HepG2 (cell line): ENCODE results near the gene NBPF4. TPM values are rescaled to one million over a fixed set of nuclear protein-coding genes. Genes with fewer than 3 reads are reported as not detected.
A peak's percentile ranks its signal among the peaks of the same experiment; 100 is the strongest.

Source experiments
- ATAC-seq: fragments of 200-7000 bp; cut with Tn5 transposase; 3 replicates; pipeline ENCODE4 v1.9.1; 2020; ENCODE audit warnings: mild to moderate bottlenecking, moderate library complexity
- BruUV-seq: library from RNA; stranded (reverse); fragments of 400-500 nt; replicated peaks from 2 replicates; lab custom pipeline; 2021; lab: Mats Ljungman, UMichigan
- CTCF ChIA-PET: fragments of 300-600 bp; formaldehyde crosslinking; extraction: SDS; loops from one replicate; lab custom pipeline; 2021; ENCODE audit warnings: low total read pairs, inconsistent platforms, low intra/inter-chr PET ratio; lab: Yijun Ruan, JAX
- POLR2A ChIA-PET: fragments of 350-600 bp; sonication (Branson Sonifier 250); formaldehyde crosslinking; loops from one replicate; lab custom pipeline; 2020; ENCODE audit warnings: antibody characterized with exemption, inconsistent platforms; lab: Yijun Ruan, JAX
- DNase-seq: peaks from one replicate; pipeline ENCODE4 v3.0.0-alpha.2; 2015; ENCODE audit warnings: low spot score
- FAIRE-seq: peaks from 3 replicates; lab custom pipeline; 2011; peaks lifted over from hg19 to GRCh38; lab: Jason Lieb, UNC
- H2AFZ ChIP-seq: one replicate; pipeline ENCODE4 v1.6.1; 2011; ENCODE audit warnings: low read length, inconsistent platforms
- H3K27ac ChIP-seq: fragments of 300-600 bp; 3 replicates; pipeline ENCODE4 v1.8.0; 2011; ENCODE audit warnings: mixed run types, mild to moderate bottlenecking, mixed read lengths, low read length, inconsistent platforms; ENCODE audit not compliant: insufficient read depth; ENCODE audit errors: extremely low read length
- H3K27me3 ChIP-seq, 2 experiments: fragments of 200-600 bp in 1 of 2; 2 replicates in 1 of 2; 3 replicates in 1 of 2; pipeline versions ENCODE4 v1.6.0 to v1.8.0; 2011; ENCODE audit warnings: low read length in 2 of 2, mild to moderate bottlenecking in 2 of 2, moderate library complexity in 2 of 2, inconsistent platforms in 1 of 2; ENCODE audit not compliant: insufficient read depth in 2 of 2, control insufficient read depth in 1 of 2
- H3K36me3 ChIP-seq, 2 experiments: fragments of 200-600 bp in 1 of 2; replicated peaks in 1 of 2; 2 replicates in 1 of 2; 3 replicates in 1 of 2; pipeline versions ENCODE4 v1.5.1 to v1.8.0; 2011; ENCODE audit warnings: low read length in 2 of 2, inconsistent platforms in 1 of 2; ENCODE audit not compliant: insufficient read depth in 2 of 2, control insufficient read depth in 1 of 2
- H3K4me1 ChIP-seq: 2 replicates; pipeline ENCODE4 v1.5.1; 2012; ENCODE audit warnings: low read length, inconsistent platforms; ENCODE audit not compliant: insufficient read depth
- H3K4me2 ChIP-seq: 2 replicates; pipeline ENCODE4 v1.6.0; 2011; ENCODE audit warnings: low read depth, low read length, inconsistent platforms
- H3K4me3 ChIP-seq, 3 experiments: fragments of 200-600 bp in 1 of 3; sonication (generic), shearing (Covaris generic) in 1 of 3; replicated peaks in 1 of 3; 2 replicates each; pipeline ENCODE4 v1.5.1; 2011 to 2016; ENCODE audit warnings: low read length in 3 of 3, inconsistent platforms in 2 of 3, low read depth in 2 of 3, mild to moderate bottlenecking in 2 of 3, control low read depth in 1 of 3, mixed read lengths in 1 of 3; ENCODE audit not compliant: insufficient read depth in 1 of 3
- H3K79me2 ChIP-seq: one replicate; pipeline ENCODE4 v1.6.1; 2011; ENCODE audit warnings: low read length, inconsistent platforms; ENCODE audit not compliant: insufficient read depth
- H3K9ac ChIP-seq: 2 replicates; pipeline ENCODE4 v1.6.0; 2011; ENCODE audit warnings: mild to moderate bottlenecking, low read depth, low read length, inconsistent platforms; ENCODE audit not compliant: insufficient read depth
- H3K9me3 ChIP-seq: 2 replicates; pipeline ENCODE4 v1.5.1; 2012; ENCODE audit warnings: mild to moderate bottlenecking, low read length
- H4K20me1 ChIP-seq: 2 replicates; pipeline ENCODE4 v1.6.0; 2011; ENCODE audit warnings: inconsistent platforms, mild to moderate bottlenecking, low read length, moderate library complexity; ENCODE audit not compliant: insufficient read depth
- ATM ChIP-seq: fragments of 450-650 bp; IDR thresholded peaks from 2 replicates; pipeline ENCODE4 v1.7.1; 2017; ENCODE audit warnings: mild to moderate bottlenecking, borderline replicate concordance
- DBP ChIP-seq: sonication (generic); formaldehyde crosslinking; IDR thresholded peaks from 2 replicates; pipeline ENCODE4 v1.4.0; 2020; ENCODE audit warnings: missing genetic modification reagents; ENCODE audit errors: not compliant biosample characterization
- FOXA3 ChIP-seq: IDR thresholded peaks from 2 replicates; pipeline ENCODE4 v1.6.1; 2016; ENCODE audit warnings: missing genetic modification reagents, missing compliant biosample characterization
- FUBP1 ChIP-seq: sonication (generic); formaldehyde crosslinking; IDR thresholded peaks from 2 replicates; pipeline ENCODE4 v1.5.1; 2020; ENCODE audit warnings: missing genetic modification reagents, mild to moderate bottlenecking, borderline replicate concordance
- PITX1 ChIP-seq: sonication (generic); formaldehyde crosslinking; IDR thresholded peaks from 2 replicates; pipeline ENCODE4 v1.5.1; 2020; ENCODE audit warnings: mild to moderate bottlenecking, missing genetic modification reagents
- PLRG1 ChIP-seq: fragments of 450-650 bp; conservative IDR thresholded peaks from 2 replicates; pipeline ENCODE4 v1.6.1; 2016
- RARA ChIP-seq: IDR thresholded peaks from 2 replicates; pipeline ENCODE4 v1.6.1; 2016; ENCODE audit warnings: missing genetic modification reagents, missing compliant biosample characterization
- RBFOX2 ChIP-seq: fragments of 200-400 bp; formaldehyde crosslinking; IDR thresholded peaks from 2 replicates; pipeline ENCODE4 v1.6.1; 2017; ENCODE audit warnings: low read depth, mild to moderate bottlenecking, low read length
- SOX13 ChIP-seq, 3 experiments: fragments of 450-650 bp in 1 of 3; sonication (generic) in 1 of 3; formaldehyde crosslinking in 1 of 3; IDR thresholded peaks in 2 of 3; conservative IDR thresholded peaks in 1 of 3; 2 replicates each; pipeline versions ENCODE4 v1.5.0 to v1.6.1; 2016 to 2020; ENCODE audit warnings: antibody characterized with exemption in 1 of 3, mild to moderate bottlenecking in 1 of 3, missing compliant biosample characterization in 1 of 3, missing genetic modification reagents in 1 of 3, moderate library complexity in 1 of 3
- TP53 ChIP-seq: sonication (generic); formaldehyde crosslinking; conservative IDR thresholded peaks from 2 replicates; pipeline ENCODE4 v1.4.0; 2020; ENCODE audit warnings: missing genetic modification reagents
- ZNF12 ChIP-seq: sonication (generic); formaldehyde crosslinking; IDR thresholded peaks from 2 replicates; pipeline ENCODE4 v1.5.0; 2020; ENCODE audit warnings: missing genetic modification reagents
- ZNF121 ChIP-seq: sonication (generic); formaldehyde crosslinking; IDR thresholded peaks from 2 replicates; pipeline ENCODE4 v1.5.0; 2020; ENCODE audit warnings: mild to moderate bottlenecking, missing genetic modification reagents
- ZNF275 ChIP-seq: sonication (generic); formaldehyde crosslinking; IDR thresholded peaks from 2 replicates; pipeline ENCODE4 v1.8.0; 2022; ENCODE audit warnings: missing genetic modification reagents, mild to moderate bottlenecking, inconsistent platforms, borderline replicate concordance
- ZNF350 ChIP-seq: sonication (generic); formaldehyde crosslinking; IDR thresholded peaks from 2 replicates; pipeline ENCODE4 v1.4.0; 2020; ENCODE audit warnings: mild to moderate bottlenecking, low read depth, missing genetic modification reagents, borderline replicate concordance
- ZNF510 ChIP-seq: sonication (generic); formaldehyde crosslinking; IDR thresholded peaks from 2 replicates; pipeline ENCODE4 v1.4.0; 2020; ENCODE audit warnings: low read depth, mild to moderate bottlenecking, missing genetic modification reagents
- WGBS: methylation state at CpG from one replicate; pipeline ENCODE4 v1.1.6; 2017; ENCODE audit warnings: low lambda C conversion rate; 5-methylcytosine and 5-hydroxymethylcytosine counted together
- in situ Hi-C: cut with HindIII; loops from 2 replicates; pipeline ENCODE4 v1.10.0; 2017; ENCODE audit warnings: low pct_unique_long_range_greater_than_20kb; ENCODE audit not compliant: extremely low pct_ligation_motif_present
- intact Hi-C: fragments of 100-400 bp; cut with micrococcal nuclease; formaldehyde crosslinking; loops from one replicate; pipeline ENCODE4 v1.10.0; 2022; ENCODE audit not compliant: unreplicated experiment
- polyA plus RNA-seq, 8 experiments: library from polyadenylated mRNA; depleted of rRNA in 3 of 8; stranded (reverse) in 7 of 8; unstranded in 1 of 8; fragments of >200 nt; fragmentation: Illumina TruSeq in 4 of 8; extraction: Trizol in 4 of 8; gene quantifications; 2 replicates each; pipeline versions ENCODE4 v1.2.1 to v1.2.3, GENCODE V29; 2011 to 2016; ENCODE audit warnings: low read depth in 4 of 8, missing spikeins in 1 of 8, mixed read lengths in 1 of 8; ENCODE audit not compliant: insufficient read depth in 1 of 8
- total RNA-seq, 5 experiments: library from RNA; depleted of rRNA; stranded (reverse); fragments of >200 nt; fragmentation: Illumina TruSeq; extraction: Trizol; gene quantifications; 2 replicates each; pipeline ENCODE4 v1.2.3, GENCODE V29; 2016; ENCODE audit warnings: low read depth in 1 of 5
- TF ChIP-seq, protein P1 (sequence below): sonication (generic); formaldehyde crosslinking; IDR thresholded peaks from 2 replicates; pipeline ENCODE4 v1.4.0; 2020; ENCODE audit warnings: missing genetic modification reagents, borderline replicate concordance

The NBPF4 gene
- total and polyA plus RNA-seq, 2 of the 13 experiments (the other 11 are each of a cell fraction or from before 2014, with no cell fraction given): not detected

DNA sequence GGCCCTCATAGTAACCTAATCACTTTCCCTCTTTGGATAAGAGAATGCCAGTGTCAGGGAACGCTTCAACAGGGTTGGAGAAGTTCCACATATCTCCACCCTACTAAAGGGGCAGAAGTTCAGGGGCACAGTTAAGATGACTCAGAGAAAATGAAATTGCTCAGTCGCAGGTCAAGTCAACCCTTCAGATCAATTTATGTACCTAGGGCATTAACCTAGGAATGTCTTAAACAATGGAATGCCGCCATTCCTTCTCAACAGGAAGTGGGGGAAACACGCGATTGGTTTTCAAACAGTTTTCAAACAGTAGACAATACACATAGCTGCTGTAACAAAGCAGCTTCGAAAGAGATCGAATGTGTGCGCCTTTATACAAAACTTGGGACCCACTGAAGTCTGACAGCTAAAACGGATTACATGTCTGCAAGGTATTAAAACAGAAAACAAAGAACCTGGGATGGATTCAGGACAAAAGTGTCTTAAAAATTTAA is 44.6 kb downstream of the NBPF4 start:
- H3K4me1 ChIP-seq: 0 out of 2 replicates have a peak, but pooled peaks cover 21% of the 10 kb centered on the region
- H4K20me1 ChIP-seq: no peaks in the 10 kb centered on the region
- FAIRE-seq (no peak), ATAC-seq (peak; percentile 39), DNase-seq (peak; percentile 20)
- ChIA-PET POLR2A (interaction anchor here (1.4 to 1.8 kb wide), 2 partner anchors 18 to 40 kb away, joined by 3 read pairs; no protein-coding TSS in a partner anchor), CTCF (no interaction called here)
- BruUV-seq: TSS peak; percentile 50
- H3K4me3 ChIP-seq: peak overlapping the region; percentile 57 to 83 (median 75)
- in situ Hi-C loops (no loop called here), intact Hi-C loops (loop anchor here (5.0 kb wide), 1 partner anchor 147 kb away; no protein-coding TSS in a partner anchor)
- H3K9me3 ChIP-seq: no peaks in the 10 kb centered on the region
- no peak overlapping the region for H2AFZ ChIP-seq
- peaks cover 0 to 8% of the 10 kb centered on the region in 2 experiments; a peak in 1 of 5 replicates for H3K27me3 ChIP-seq
- H3K36me3 ChIP-seq: no peaks in the 10 kb centered on the region
- WGBS: 38% methylated on average over 9 of the region's 9 CpGs
- peak overlapping the region; percentile 81 for H3K4me2 ChIP-seq
- no peak overlapping the region for H3K27ac ChIP-seq
- no peaks in the 10 kb centered on the region for H3K79me2 ChIP-seq
- H3K9ac ChIP-seq: peak overlapping the region; percentile 62
- TF ChIP-seq DBP: no peak
- 0 out of 2 replicates have a peak, but pooled peaks have one; percentile 6 for TF ChIP-seq FOXA3 (CRISPR knock-in tag)
- TF ChIP-seq PLRG1: no peak
- no peak for TF ChIP-seq TP53 (CRISPR knock-in tag)
- TF ChIP-seq, protein P1, sequence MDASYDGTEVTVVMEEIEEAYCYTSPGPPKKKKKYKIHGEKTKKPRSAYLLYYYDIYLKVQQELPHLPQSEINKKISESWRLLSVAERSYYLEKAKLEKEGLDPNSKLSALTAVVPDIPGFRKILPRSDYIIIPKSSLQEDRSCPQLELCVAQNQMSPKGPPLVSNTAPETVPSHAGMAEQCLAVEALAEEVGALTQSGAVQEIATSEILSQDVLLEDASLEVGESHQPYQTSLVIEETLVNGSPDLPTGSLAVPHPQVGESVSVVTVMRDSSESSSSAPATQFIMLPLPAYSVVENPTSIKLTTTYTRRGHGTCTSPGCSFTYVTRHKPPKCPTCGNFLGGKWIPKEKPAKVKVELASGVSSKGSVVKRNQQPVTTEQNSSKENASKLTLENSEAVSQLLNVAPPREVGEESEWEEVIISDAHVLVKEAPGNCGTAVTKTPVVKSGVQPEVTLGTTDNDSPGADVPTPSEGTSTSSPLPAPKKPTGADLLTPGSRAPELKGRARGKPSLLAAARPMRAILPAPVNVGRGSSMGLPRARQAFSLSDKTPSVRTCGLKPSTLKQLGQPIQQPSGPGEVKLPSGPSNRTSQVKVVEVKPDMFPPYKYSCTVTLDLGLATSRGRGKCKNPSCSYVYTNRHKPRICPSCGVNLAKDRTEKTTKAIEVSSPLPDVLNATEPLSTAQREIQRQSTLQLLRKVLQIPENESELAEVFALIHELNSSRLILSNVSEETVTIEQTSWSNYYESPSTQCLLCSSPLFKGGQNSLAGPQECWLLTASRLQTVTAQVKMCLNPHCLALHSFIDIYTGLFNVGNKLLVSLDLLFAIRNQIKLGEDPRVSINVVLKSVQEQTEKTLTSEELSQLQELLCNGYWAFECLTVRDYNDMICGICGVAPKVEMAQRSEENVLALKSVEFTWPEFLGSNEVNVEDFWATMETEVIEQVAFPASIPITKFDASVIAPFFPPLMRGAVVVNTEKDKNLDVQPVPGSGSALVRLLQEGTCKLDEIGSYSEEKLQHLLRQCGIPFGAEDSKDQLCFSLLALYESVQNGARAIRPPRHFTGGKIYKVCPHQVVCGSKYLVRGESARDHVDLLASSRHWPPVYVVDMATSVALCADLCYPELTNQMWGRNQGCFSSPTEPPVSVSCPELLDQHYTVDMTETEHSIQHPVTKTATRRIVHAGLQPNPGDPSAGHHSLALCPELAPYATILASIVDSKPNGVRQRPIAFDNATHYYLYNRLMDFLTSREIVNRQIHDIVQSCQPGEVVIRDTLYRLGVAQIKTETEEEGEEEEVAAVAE (CRISPR knock-in tag): no peak
- no peak for TF ChIP-seq RBFOX2
- peak; percentile 94 for TF ChIP-seq ZNF12 (CRISPR knock-in tag)
- no peak for TF ChIP-seq PITX1 (CRISPR knock-in tag)
- TF ChIP-seq ATM: no peak
- no peak for TF ChIP-seq FUBP1 (CRISPR knock-in tag)
- no peak for TF ChIP-seq ZNF275 (CRISPR knock-in tag)
- no peak for TF ChIP-seq ZNF510 (CRISPR knock-in tag)
- no peak for TF ChIP-seq ZNF121 (CRISPR knock-in tag)
- TF ChIP-seq RARA (CRISPR knock-in tag): 0 out of 2 replicates have a peak, but pooled peaks have one; percentile 26
- TF ChIP-seq ZNF350 (CRISPR knock-in tag): no peak
- no peak for TF ChIP-seq SOX13 (IDR thresholded peaks at IDR 0.05)
- TF ChIP-seq SOX13 (CRISPR knock-in tag; conservative IDR thresholded peaks at IDR 0.05 in 1 of 2, IDR thresholded peaks at IDR 0.05 in 1 of 2): peak in 1 of 2 experiments; percentile 49; a peak in 2 of 4 replicates
